HEK293 (cell line): ENCODE results near the gene RPL7A.

ENCODE experiments used
- CTCF ChIA-PET: fragments of 350-600 bp; formaldehyde crosslinking; extraction: SDS; loops from one replicate; lab custom pipeline; 2021; ENCODE audit warnings: antibody characterized with exemption; lab: Yijun Ruan, JAX
- POLR2A ChIA-PET: fragments of 300-600 bp; formaldehyde crosslinking; extraction: SDS; loops from one replicate; lab custom pipeline; 2020; ENCODE audit warnings: antibody characterized with exemption, inconsistent platforms; lab: Yijun Ruan, JAX
- H3K27ac ChIP-seq: fragments of 200-500 bp; sonication (Bioruptor generic); 2 replicates; pipeline ENCODE4 v1.5.1; 2014; ENCODE audit warnings: low read depth, low read length, control low read depth, inconsistent platforms; ENCODE audit errors: extremely low read depth
- H3K36me3 ChIP-seq, 2 experiments: fragments of 200-500 bp in 1 of 2; sonication (Bioruptor generic) in 1 of 2; 1 replicate in 1 of 2; 2 replicates in 1 of 2; pipeline ENCODE4 v1.5.1; 2014 to 2017; ENCODE audit warnings: inconsistent platforms in 2 of 2, low read length in 2 of 2; ENCODE audit not compliant: control insufficient read depth in 2 of 2, insufficient read depth in 1 of 2
- H3K4me1 ChIP-seq: fragments of 200-500 bp; sonication (Bioruptor generic); 2 replicates; pipeline ENCODE4 v1.5.1; 2014; ENCODE audit warnings: mild to moderate bottlenecking, low read length, inconsistent platforms; ENCODE audit not compliant: control insufficient read depth, insufficient read depth
- H3K4me3 ChIP-seq: 2 replicates; pipeline ENCODE4 v1.5.1; 2011; ENCODE audit warnings: low read depth, mild to moderate bottlenecking, control low read depth, low read length, moderate library complexity
- H3K9me3 ChIP-seq: fragments of 200-500 bp; sonication (Bioruptor generic); 2 replicates; pipeline ENCODE4 v1.5.1; 2014; ENCODE audit warnings: low read depth, low read length, inconsistent platforms; ENCODE audit not compliant: control insufficient read depth, insufficient read depth
- BCL11A ChIP-seq: fragments of 450-650 bp; formaldehyde crosslinking; IDR thresholded peaks from 2 replicates; pipeline ENCODE4 v1.5.1; 2016; ENCODE audit warnings: low read depth, missing biosample characterization, missing genetic modification characterization
- GFI1B ChIP-seq: fragments of 450-650 bp; formaldehyde crosslinking; IDR thresholded peaks from 2 replicates; pipeline ENCODE4 v1.5.1; 2016; ENCODE audit warnings: missing biosample characterization, missing genetic modification characterization
- GLIS2 ChIP-seq: fragments of 450-650 bp; formaldehyde crosslinking; IDR thresholded peaks from 2 replicates; pipeline ENCODE4 v1.5.1; 2016; ENCODE audit warnings: missing biosample characterization, missing genetic modification characterization
- HIC1 ChIP-seq: fragments of 450-650 bp; formaldehyde crosslinking; IDR thresholded peaks from 2 replicates; pipeline ENCODE4 v1.5.1; 2016; ENCODE audit warnings: missing biosample characterization, missing genetic modification characterization
- KLF17 ChIP-seq: fragments of 450-650 bp; formaldehyde crosslinking; IDR thresholded peaks from 2 replicates; pipeline ENCODE4 v1.5.1; 2016; ENCODE audit warnings: missing biosample characterization, missing genetic modification characterization
- KLF9 ChIP-seq: fragments of 450-650 bp; formaldehyde crosslinking; IDR thresholded peaks from 2 replicates; pipeline ENCODE4 v1.5.1; 2016; ENCODE audit warnings: missing biosample characterization, missing genetic modification characterization, low read depth
- PRDM1 ChIP-seq: fragments of 450-650 bp; formaldehyde crosslinking; IDR thresholded peaks from 2 replicates; pipeline ENCODE4; 2016; ENCODE audit warnings: missing biosample characterization, missing genetic modification characterization
- SALL2 ChIP-seq: fragments of 450-650 bp; formaldehyde crosslinking; IDR thresholded peaks from 2 replicates; pipeline ENCODE4 v1.5.0; 2017; ENCODE audit warnings: missing biosample characterization, mild to moderate bottlenecking, missing genetic modification characterization, borderline replicate concordance
- TRIM28 ChIP-seq: IDR thresholded peaks from 2 replicates; pipeline ENCODE4 v1.6.1; 2011; ENCODE audit warnings: low read length, control low read depth, borderline replicate concordance
- ZEB2 ChIP-seq: fragments of 450-650 bp; formaldehyde crosslinking; IDR thresholded peaks from 2 replicates; pipeline ENCODE4 v1.5.1; 2016; ENCODE audit warnings: missing biosample characterization, missing genetic modification characterization
- ZNF221 ChIP-seq: fragments of 450-650 bp; formaldehyde crosslinking; IDR thresholded peaks from 2 replicates; pipeline ENCODE4 v1.5.1; 2017; ENCODE audit warnings: missing biosample characterization, missing genetic modification characterization, borderline replicate concordance
- ZNF335 ChIP-seq: fragments of 450-650 bp; formaldehyde crosslinking; conservative IDR thresholded peaks from 2 replicates; pipeline ENCODE4 v1.5.1; 2016; ENCODE audit warnings: missing biosample characterization, missing genetic modification characterization
- ZNF350 ChIP-seq: fragments of 450-650 bp; formaldehyde crosslinking; IDR thresholded peaks from 2 replicates; pipeline ENCODE4 v1.5.0; 2017; ENCODE audit warnings: missing biosample characterization, mild to moderate bottlenecking, missing genetic modification characterization
- ZNF518A ChIP-seq: fragments of 450-650 bp; formaldehyde crosslinking; conservative IDR thresholded peaks from 2 replicates; pipeline ENCODE4 v1.5.1; 2016; ENCODE audit warnings: low read depth, missing biosample characterization, missing genetic modification characterization
- ZNF571 ChIP-seq: fragments of 450-650 bp; formaldehyde crosslinking; IDR thresholded peaks from 2 replicates; pipeline ENCODE4 v1.5.0; 2017; ENCODE audit warnings: missing biosample characterization, missing genetic modification characterization
- ZNF621 ChIP-seq: fragments of 450-650 bp; formaldehyde crosslinking; IDR thresholded peaks from 2 replicates; pipeline ENCODE4 v1.5.1; 2017; ENCODE audit warnings: missing biosample characterization, missing genetic modification characterization
- ZNF660 ChIP-seq: fragments of 450-650 bp; IDR thresholded peaks from 2 replicates; pipeline ENCODE4 v1.5.1; 2018; ENCODE audit warnings: missing biosample characterization, mild to moderate bottlenecking, missing genetic modification characterization
- ZNF707 ChIP-seq: fragments of 450-650 bp; formaldehyde crosslinking; IDR thresholded peaks from 2 replicates; pipeline ENCODE4 v1.5.1; 2016; ENCODE audit warnings: missing biosample characterization, missing genetic modification characterization
- ZNF837 ChIP-seq: fragments of 450-650 bp; formaldehyde crosslinking; IDR thresholded peaks from 2 replicates; pipeline ENCODE4 v1.5.1; 2016; ENCODE audit warnings: missing biosample characterization, missing genetic modification characterization
- TF ChIP-seq, protein P1 (sequence below): fragments of 450-650 bp; formaldehyde crosslinking; IDR thresholded peaks from 2 replicates; pipeline ENCODE4 v1.5.1; 2016; ENCODE audit warnings: missing biosample characterization, missing genetic modification characterization, borderline replicate concordance
- TF ChIP-seq, protein P2 (sequence below): fragments of 450-650 bp; formaldehyde crosslinking; IDR thresholded peaks from 2 replicates; pipeline ENCODE4 v1.5.1; 2016; ENCODE audit warnings: missing biosample characterization, missing genetic modification characterization

The RPL7A gene

DNA sequence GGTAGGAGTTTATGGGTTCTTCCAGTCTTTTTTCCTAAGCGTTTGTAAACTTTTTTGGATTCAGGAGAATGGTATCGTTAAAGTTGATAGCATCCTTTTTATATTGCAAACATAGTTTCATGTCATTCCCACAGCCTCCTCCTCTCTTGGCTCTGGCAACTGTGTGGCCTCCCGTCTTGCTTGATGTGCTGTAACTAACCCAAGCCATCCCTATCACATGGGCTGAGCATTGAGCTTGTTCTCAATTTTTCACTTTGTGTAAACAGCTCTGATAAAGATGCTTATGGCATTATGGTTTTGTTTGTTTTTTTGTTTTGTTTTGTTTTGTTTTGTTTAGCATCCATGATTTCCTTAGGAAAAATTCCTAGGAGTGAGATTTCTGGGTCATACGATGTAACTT, 32.7 kb downstream of the RPL7A start:
- POLR2A ChIA-PET = interaction anchor here (0.7 to 1.0 kb wide), 2 partner anchors 15 to 27 kb away, joined by 3 read pairs; no protein-coding TSS in a partner anchor
- Histone ChIP-seq H3K4me3 (no peak overlapping the region), H3K27ac (no peak overlapping the region), H3K36me3 (no peaks in the 10 kb centered on the region), H3K9me3 (no peaks in the 10 kb centered on the region), H3K4me1 (peaks cover 5% of the 10 kb centered on the region)
- CTCF ChIA-PET = interaction anchor here (0.8 to 1.6 kb wide), 3 partner anchors 17 to 195 kb away, joined by 3 to 6 read pairs (median 5); no protein-coding TSS in a partner anchor
- TF ChIP-seq, protein P1, sequence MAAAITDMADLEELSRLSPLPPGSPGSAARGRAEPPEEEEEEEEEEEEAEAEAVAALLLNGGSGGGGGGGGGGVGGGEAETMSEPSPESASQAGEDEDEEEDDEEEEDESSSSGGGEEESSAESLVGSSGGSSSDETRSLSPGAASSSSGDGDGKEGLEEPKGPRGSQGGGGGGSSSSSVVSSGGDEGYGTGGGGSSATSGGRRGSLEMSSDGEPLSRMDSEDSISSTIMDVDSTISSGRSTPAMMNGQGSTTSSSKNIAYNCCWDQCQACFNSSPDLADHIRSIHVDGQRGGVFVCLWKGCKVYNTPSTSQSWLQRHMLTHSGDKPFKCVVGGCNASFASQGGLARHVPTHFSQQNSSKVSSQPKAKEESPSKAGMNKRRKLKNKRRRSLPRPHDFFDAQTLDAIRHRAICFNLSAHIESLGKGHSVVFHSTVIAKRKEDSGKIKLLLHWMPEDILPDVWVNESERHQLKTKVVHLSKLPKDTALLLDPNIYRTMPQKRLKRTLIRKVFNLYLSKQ (tag by site-specific recombination) = no peak
- TF ChIP-seq, protein P2, sequence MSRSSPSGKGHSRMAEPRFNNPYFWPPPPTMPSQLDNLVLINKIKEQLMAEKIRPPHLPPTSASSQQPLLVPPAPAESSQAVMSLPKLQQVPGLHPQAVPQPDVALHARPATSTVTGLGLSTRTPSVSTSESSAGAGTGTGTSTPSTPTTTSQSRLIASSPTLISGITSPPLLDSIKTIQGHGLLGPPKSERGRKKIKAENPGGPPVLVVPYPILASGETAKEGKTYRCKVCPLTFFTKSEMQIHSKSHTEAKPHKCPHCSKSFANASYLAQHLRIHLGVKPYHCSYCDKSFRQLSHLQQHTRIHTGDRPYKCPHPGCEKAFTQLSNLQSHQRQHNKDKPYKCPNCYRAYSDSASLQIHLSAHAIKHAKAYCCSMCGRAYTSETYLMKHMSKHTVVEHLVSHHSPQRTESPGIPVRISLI (tag by site-specific recombination) = 0 out of 2 replicates have a peak, but pooled peaks have one; percentile 23

- H3K4me1 ChIP-seq = peaks cover 5% of the 10 kb centered on the region
- POLR2A ChIA-PET = no interaction called here
- no peak overlapping the region for H3K27ac ChIP-seq
- H3K9me3 ChIP-seq = no peaks in the 10 kb centered on the region
- no peaks in the 10 kb centered on the region for H3K36me3 ChIP-seq
- CTCF ChIA-PET = no interaction called here
- no peak overlapping the region for H3K4me3 ChIP-seq
- TF ChIP-seq ZNF221 (tag by site-specific recombination) = no peak
- TF ChIP-seq TRIM28 = no peak
- TF ChIP-seq GLIS2 (tag by site-specific recombination) = no peak
- TF ChIP-seq ZNF707 = 0 out of 2 replicates have a peak, but pooled peaks have one; percentile 12
- no peak for TF ChIP-seq KLF9
- peak; percentile 59; the same call in 1 of the 2 replicates for TF ChIP-seq ZNF621 (tag by site-specific recombination)
- TF ChIP-seq ZEB2 = no peak
- TF ChIP-seq, protein P1 (tag by site-specific recombination) = 0 out of 2 replicates have a peak, but pooled peaks have one; percentile 5
- TF ChIP-seq ZNF518A (tag by site-specific recombination) = no peak
- no peak for TF ChIP-seq ZNF350 (tag by site-specific recombination)
- TF ChIP-seq HIC1 (tag by site-specific recombination) = no peak
- TF ChIP-seq ZNF660 (tag by site-specific recombination) = no peak
- TF ChIP-seq PRDM1 (tag by site-specific recombination) = no peak
- 0 out of 2 replicates have a peak, but pooled peaks have one; percentile 66 for TF ChIP-seq SALL2 (tag by site-specific recombination)
- no peak for TF ChIP-seq KLF17
- no peak for TF ChIP-seq BCL11A
- no peak; the same call in 1 of the 2 replicates for TF ChIP-seq ZNF571 (tag by site-specific recombination)
- no peak for TF ChIP-seq ZNF335 (tag by site-specific recombination)
- no peak for TF ChIP-seq GFI1B (tag by site-specific recombination)
- no peak for TF ChIP-seq ZNF837 (tag by site-specific recombination)
Measured at GRCh38 chr9:133382507-133383141, 34.6 kb downstream of the RPL7A start.
